Measurements from ENCODE around the gene SPAG5.
"Not testable (repeated sequence)": the region's sequence is repeated elsewhere in the genome, so short reads cannot be mapped to it uniquely, and the experiment has no call there.

SPAG5 gene

GRCh38 chr17:28598799-28599310 is at the start of gene SPAG5:
SPAG5 (minus strand) TSS chr17:28599025; CDS start chr17:28598946, 79 bp downstream.
- peak; percentile 91 for DNase-seq

- no peak for DNase-seq
These were observed 47.4 kb upstream of the SPAG5 start for GRCh38 chr17:28646039-28646754.

GRCh38 chr17:28645576-28645939 is 46.7 kb upstream of the SPAG5 start:
- no peak for DNase-seq

- DNase-seq, result peak; percentile 93
These were observed 46.2 kb upstream of the SPAG5 start, which contains the start of gene BLTP2 for GRCh38 chr17:28644787-28645575. BLTP2 (minus strand) TSS chr17:28645158; CDS start chr17:28645056, 102 bp downstream.

GRCh38 chr17:28643983-28644786 is 45.4 kb upstream of the SPAG5 start:
- DNase-seq, result peak; percentile 2

GRCh38 chr17:28641579-28641978 is 42.8 kb upstream of the SPAG5 start:
- DNase-seq, result no peak

- no peak for DNase-seq
These were observed 36.7 kb upstream of the SPAG5 start for GRCh38 chr17:28635506-28635905.

GRCh38 chr17:28634206-28634865 is 35.5 kb upstream of the SPAG5 start:
- DNase-seq, result peak; percentile 6

- no peak for DNase-seq
These were observed 28.0 kb upstream of the SPAG5 start for GRCh38 chr17:28626818-28627217.

- DNase-seq, result no peak
These were observed 25.3 kb upstream of the SPAG5 start for GRCh38 chr17:28624148-28624547.

- no peak for DNase-seq
These were observed 24.9 kb upstream of the SPAG5 start for GRCh38 chr17:28623696-28624095.

- DNase-seq, result no peak
These were observed 23.4 kb upstream of the SPAG5 start for GRCh38 chr17:28622186-28622585.

GRCh38 chr17:28620010-28620409 is 21.2 kb upstream of the SPAG5 start:
- no peak for DNase-seq

GRCh38 chr17:28618464-28618863 is 19.6 kb upstream of the SPAG5 start:
- no peak for DNase-seq

GRCh38 chr17:28616281-28616680 is 17.5 kb upstream of the SPAG5 start:
- no peak for DNase-seq

GRCh38 chr17:28615260-28615940 is 16.6 kb upstream of the SPAG5 start:
- DNase-seq, result peak; percentile 69

- DNase-seq, result no peak
These were observed 15.1 kb upstream of the SPAG5 start, which contains the start of gene RSKR for GRCh38 chr17:28613931-28614381. RSKR (minus strand) TSS chr17:28614185; CDS start chr17:28614161, 24 bp downstream.

- peak; percentile 13 for DNase-seq
These were observed 14.4 kb upstream of the SPAG5 start for GRCh38 chr17:28612936-28613872.

- no peak for DNase-seq
These were observed 13.7 kb upstream of the SPAG5 start for GRCh38 chr17:28612531-28612930.

- no peak for DNase-seq
These were observed 11.6 kb upstream of the SPAG5 start for GRCh38 chr17:28610376-28610775.

- not testable (repeated sequence) for DNase-seq
These were observed 5.2 kb upstream of the SPAG5 start for GRCh38 chr17:28604031-28604430.
